HG03103 (cell line): ENCODE data around the gene RELL2.

Source experiments
- ATAC-seq: cut with Tn5 transposase; IDR thresholded peaks from one replicate; pipeline ENCODE4 v1.9.1; 2021; ENCODE audit warnings: low read depth; ENCODE audit not compliant: unreplicated experiment

The RELL2 gene

GRCh38 chr5:141649056-141649688, 12.4 kb downstream of the RELL2 start:
- no peak for ATAC-seq

DNA sequence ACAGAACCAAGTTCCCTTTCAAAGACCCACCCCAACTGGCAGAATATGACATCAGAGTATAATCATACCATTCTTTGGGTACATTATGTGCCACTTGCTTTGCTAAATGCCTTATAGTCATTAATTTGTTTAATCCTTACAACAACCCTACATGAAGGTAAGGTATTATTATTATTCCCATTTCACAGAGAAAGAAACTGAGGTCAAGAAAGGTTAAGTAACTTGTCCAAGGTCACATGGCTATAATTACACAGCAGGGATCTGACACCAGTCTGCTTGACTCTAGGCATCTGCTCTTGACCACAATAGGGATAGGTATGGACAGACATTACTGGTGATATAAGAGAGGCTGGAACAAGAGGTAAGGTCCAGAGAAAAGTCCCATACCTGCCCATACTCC, 13.2 kb downstream of the RELL2 start:
- ATAC-seq = no peak

GRCh38 chr5:141650851-141651727, 14.3 kb downstream of the RELL2 start, which contains the start of gene FCHSD1:
Gene FCHSD1, minus strand, starts transcription at chr5:141651418. Its CDS starts 50 bp downstream, at chr5:141651368.
- ATAC-seq = peak; percentile 95

GRCh38 chr5:141651728-141652105, 14.9 kb downstream of the RELL2 start:
- no peak for ATAC-seq

- ATAC-seq = no peak
These were observed 17.5 kb downstream of the RELL2 start for GRCh38 chr5:141654298-141654697.

DNA sequence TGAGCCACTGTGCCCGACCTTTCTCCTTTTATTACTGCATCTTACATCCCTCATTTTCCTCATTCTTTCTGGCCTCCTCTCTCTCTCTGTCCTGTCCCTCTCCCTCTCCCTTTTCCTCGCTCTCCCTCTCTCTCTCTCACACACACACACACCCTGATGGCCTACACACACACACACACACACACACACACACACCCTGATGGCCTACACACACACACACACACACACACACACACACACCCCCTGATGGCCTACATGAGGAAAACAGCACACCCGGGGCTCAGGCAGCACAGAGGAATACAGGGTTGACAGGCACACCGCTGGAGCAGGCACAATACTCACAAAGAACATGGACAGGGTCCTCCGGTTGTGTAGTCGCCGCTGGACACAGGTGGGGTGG, 18.2 kb downstream of the RELL2 start:
- ATAC-seq = no peak

DNA sequence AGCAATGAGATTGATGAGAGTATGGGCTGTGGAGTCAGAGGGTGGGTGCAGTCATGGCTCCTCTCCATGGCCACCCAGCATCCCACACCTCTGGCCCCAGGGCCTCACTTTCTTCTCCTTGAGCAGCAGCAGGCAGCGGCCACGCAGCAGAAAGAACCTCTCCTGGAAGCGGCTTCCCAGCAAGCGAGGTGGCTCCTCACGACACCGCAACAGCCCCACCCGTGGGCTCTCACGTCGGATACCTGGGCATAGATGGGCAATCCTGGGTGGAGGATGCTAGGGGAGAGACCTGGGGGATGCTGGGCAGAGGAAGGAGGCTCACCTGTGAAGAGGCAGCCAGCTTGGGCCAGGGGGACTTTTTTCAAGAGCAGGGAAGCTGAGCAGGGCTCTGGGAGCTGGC, 19.6 kb downstream of the RELL2 start:
- no peak for ATAC-seq

DNA sequence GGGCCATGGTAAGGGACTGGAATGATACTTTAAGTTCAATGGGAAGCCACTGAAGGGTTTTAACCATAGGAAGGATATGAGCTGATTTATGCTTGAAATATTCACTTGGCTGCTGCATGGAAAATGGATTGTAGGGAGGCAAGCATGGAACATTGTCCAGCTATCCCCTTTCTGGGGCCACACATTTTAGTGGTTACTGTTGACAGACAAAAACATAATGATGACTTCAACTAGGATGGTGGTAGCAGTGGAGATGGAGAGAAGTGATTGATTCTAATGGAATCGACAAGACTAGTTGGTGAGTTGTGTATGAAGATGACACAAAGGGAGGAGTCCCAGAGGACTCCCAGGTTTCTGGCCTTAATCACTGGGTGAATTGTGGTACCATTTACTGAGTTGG, 20.6 kb downstream of the RELL2 start:
- no peak for ATAC-seq

- ATAC-seq = peak; percentile 58
These were observed 21.2 kb downstream of the RELL2 start for GRCh38 chr5:141657937-141658545.

DNA sequence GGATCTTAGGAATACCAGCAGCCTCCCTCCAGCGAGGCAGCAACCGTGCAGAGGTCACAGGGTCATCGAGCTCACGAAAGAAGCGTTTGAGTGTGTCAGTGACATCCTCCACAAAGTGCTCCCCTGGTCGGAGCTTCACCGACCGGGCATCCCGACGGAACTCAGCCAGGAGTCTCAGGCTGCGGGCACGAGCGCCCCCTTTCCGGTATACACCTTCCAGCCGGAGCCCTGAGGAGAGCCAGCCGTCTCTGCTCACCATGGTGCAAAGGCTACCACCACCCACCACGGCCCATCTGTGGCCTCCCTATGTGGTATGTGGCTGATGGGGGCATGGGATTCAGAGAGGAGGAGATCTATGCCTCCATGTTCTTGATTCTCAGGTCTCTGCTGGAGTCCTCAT, 25.2 kb downstream of the RELL2 start:
- ATAC-seq = no peak

- ATAC-seq = no peak
These were observed 26.7 kb downstream of the RELL2 start for GRCh38 chr5:141663506-141663905.

GRCh38 chr5:141664733-141665461, 28.1 kb downstream of the RELL2 start:
- peak; percentile 99 for ATAC-seq

DNA sequence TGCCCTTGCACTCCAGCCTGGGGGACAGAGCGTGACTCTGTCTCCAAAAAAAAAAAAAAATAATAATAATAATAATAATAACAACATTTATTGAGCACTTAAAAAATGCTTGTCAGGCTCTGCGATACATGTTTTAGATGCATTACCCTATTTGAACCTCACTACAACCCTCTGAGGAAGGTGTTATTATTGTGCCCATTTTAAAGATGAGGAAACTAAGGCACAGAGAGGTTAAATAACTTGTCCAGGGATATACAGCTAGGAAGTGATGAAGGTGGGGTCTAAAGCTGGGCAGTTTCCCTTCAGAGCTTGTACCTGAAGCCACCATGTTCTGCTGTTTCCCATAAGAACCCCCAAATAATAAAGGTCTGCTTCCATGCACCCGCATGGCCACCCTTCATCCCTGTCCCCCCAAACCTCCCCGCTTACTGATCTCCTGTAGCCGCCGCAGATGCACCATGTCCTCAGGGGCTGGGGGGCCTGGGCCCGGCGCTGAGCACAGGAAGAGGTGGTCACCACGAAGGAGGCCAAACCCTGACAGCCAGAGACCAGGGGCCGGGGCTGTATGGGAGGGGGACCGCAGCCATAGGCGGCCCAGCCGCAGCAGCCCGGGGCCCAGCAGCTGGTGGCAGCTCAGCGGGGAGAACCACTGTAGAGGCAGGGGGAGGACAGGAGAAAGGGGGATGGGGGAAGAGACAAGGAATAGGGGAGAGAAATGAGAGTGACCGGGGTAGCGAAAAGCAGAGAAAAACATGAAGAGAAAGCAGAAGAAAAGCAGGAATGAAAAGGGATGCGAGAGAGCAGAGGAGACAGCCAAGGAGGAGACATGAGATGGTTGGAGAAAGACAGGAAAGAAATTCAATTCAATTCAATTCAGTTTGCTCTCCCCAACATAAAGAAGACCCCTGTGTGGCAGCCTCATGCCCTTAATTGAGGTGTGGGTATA, 29.5 kb downstream of the RELL2 start:
- ATAC-seq = no peak

GRCh38 chr5:141668601-141669265, 31.9 kb downstream of the RELL2 start:
- ATAC-seq = no peak

DNA sequence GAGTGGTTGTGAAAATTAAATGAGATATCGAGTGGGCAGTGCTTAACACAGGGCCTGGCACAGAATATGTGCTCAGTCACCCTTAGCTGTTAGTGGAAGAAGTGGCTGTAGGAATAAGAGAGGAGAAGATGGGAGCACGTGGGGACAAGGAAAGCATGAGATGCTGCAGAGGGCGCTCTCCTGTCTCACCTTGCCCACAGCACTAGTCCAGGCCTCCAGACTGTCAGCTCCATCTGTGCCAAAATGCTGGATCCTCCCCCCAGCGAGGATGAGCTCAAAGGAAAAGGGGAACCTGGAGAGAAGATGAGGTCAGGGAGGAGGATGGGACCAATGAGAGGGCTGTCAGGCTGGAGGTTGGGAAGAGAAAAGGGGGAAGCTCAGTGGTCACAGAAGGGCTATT, 32.7 kb downstream of the RELL2 start:
- ATAC-seq = no peak

DNA sequence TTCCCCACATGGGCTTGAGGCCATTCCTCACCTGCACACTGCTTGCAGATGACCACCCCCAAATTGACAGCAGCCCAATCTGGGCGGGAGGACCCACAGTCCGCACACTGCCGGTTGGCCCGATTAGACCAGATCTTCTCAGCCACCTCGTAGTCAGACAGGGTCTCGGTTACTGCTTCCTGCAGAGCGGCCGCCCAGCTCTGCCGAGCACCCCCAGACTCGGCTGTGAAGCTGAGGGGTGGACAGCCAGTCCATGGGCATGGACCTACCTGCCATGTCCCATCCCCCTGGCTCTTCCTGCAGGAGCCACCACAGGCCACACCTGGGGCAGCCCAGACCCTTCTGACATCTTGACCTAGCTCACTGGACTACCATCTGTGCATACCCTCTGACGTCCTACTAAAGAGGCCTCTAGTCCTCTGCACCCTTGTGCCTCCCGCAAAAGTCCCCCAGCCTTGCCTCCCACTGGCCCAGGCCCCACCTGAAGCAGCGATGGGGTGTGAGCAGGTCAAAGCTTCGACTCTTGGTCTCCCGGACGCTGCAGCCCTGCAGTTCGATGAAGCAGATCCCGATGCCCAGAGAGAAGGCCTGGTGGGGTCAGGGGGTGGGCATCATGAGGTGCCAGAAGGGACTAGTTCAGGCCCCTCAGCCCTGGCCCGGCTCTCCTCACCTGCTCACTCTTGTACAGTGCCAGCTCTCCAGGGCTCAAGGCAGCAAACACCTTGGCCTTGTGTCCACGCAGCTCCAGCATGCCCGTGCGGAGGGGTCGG, 35.5 kb downstream of the RELL2 start:
- ATAC-seq = no peak

GRCh38 chr5:141672841-141673813, 36.3 kb downstream of the RELL2 start:
- ATAC-seq = no peak
